H1 (cell line): ENCODE data around the gene ABHD16A. TPM values are rescaled to one million over a fixed set of nuclear protein-coding genes. Genes with fewer than 3 reads are reported as not detected.
A peak's percentile ranks its signal among the peaks of the same experiment; 100 is the strongest.

Experiments
- CTCF ChIA-PET: fragments of 300-600 bp; sonication (Branson Sonifier 250); formaldehyde crosslinking; loops from one replicate; lab custom pipeline; 2021; ENCODE audit not compliant: partially characterized antibody; lab: Charles Lee
- POLR2A ChIA-PET: fragments of 300-600 bp; sonication (Branson Sonifier 250); formaldehyde crosslinking; loops from one replicate; lab custom pipeline; 2021; ENCODE audit warnings: inconsistent platforms; ENCODE audit not compliant: partially characterized antibody; lab: Charles Lee
- DNase-seq, 2 experiments: peaks; one replicate each; pipeline versions ENCODE4 v3.0.0 to v3.0.0-alpha.2; 2010 to 2022; ENCODE audit warnings: low spot score in 2 of 2, low read depth in 1 of 2, mixed read lengths in 1 of 2
- FAIRE-seq: peaks from 2 replicates; lab custom pipeline; 2011; peaks lifted over from hg19 to GRCh38; lab: Jason Lieb, UNC
- H2AFZ ChIP-seq: 2 replicates; pipeline ENCODE4 v1.8.1; 2012; ENCODE audit warnings: low read length, inconsistent platforms
- H2AK5ac ChIP-seq: 2 replicates; pipeline ENCODE4 v1.6.1; 2013; ENCODE audit warnings: low read depth, low read length
- H2BK120ac ChIP-seq: replicated peaks from 2 replicates; pipeline ENCODE3; 2013; ENCODE audit warnings: low read depth, low read length, inconsistent platforms
- H2BK12ac ChIP-seq: 2 replicates; pipeline ENCODE4 v1.6.1; 2013; ENCODE audit warnings: low read depth, low read length
- H2BK15ac ChIP-seq: 2 replicates; pipeline ENCODE4 v1.6.1; 2013; ENCODE audit warnings: low read length
- H2BK20ac ChIP-seq: 2 replicates; pipeline ENCODE4 v1.6.1; 2013; ENCODE audit warnings: low read length
- H2BK5ac ChIP-seq: 2 replicates; pipeline ENCODE4 v1.6.1; 2013; ENCODE audit warnings: low read depth, low read length
- H3K14ac ChIP-seq: 2 replicates; pipeline ENCODE4 v1.6.1; 2013; ENCODE audit warnings: inconsistent platforms; ENCODE audit not compliant: insufficient read length
- H3K18ac ChIP-seq: 2 replicates; pipeline ENCODE4 v1.6.1; 2013; ENCODE audit warnings: low read length; ENCODE audit errors: extremely low read depth
- H3K23ac ChIP-seq: 2 replicates; pipeline ENCODE4 v1.6.1; 2013; ENCODE audit warnings: inconsistent platforms; ENCODE audit not compliant: insufficient read length
- H3K23me2 ChIP-seq: 2 replicates; pipeline ENCODE4 v1.6.1; 2013; ENCODE audit warnings: low read depth, low read length
- H3K27ac ChIP-seq: 2 replicates; pipeline ENCODE4 v1.6.1; 2011; ENCODE audit warnings: low read depth, low read length, inconsistent platforms
- H3K27me3 ChIP-seq, 4 experiments: replicated peaks in 1 of 4; 1 replicate in 1 of 4; 2 replicates in 3 of 4; pipeline versions ENCODE4 v1.6.1 to v1.8.1; 2011 to 2013; ENCODE audit warnings: low read length in 3 of 4, mild to moderate bottlenecking in 3 of 4, inconsistent platforms in 2 of 4, mixed read lengths in 2 of 4, moderate library complexity in 1 of 4; ENCODE audit not compliant: control insufficient read depth in 3 of 4, insufficient read depth in 3 of 4; ENCODE audit errors: extremely low read depth in 1 of 4
- H3K36me3 ChIP-seq, 4 experiments: 2 replicates each; pipeline versions ENCODE4 v1.6.1 to v1.8.1; 2011 to 2013; ENCODE audit warnings: mild to moderate bottlenecking in 4 of 4, low read length in 3 of 4, moderate library complexity in 2 of 4, control low read depth in 1 of 4, inconsistent platforms in 1 of 4; ENCODE audit not compliant: insufficient read depth in 4 of 4, control insufficient read depth in 2 of 4
- H3K4ac ChIP-seq: replicated peaks from 2 replicates; pipeline ENCODE3; 2013; ENCODE audit warnings: low read length, low read depth, mixed read lengths, inconsistent platforms; ENCODE audit not compliant: insufficient read length
- H3K4me1 ChIP-seq, 4 experiments: replicated peaks in 1 of 4; 1 replicate in 1 of 4; 2 replicates in 3 of 4; pipeline versions ENCODE4 v1.6.1 to v1.8.1; 2011 to 2013; ENCODE audit warnings: low read length in 3 of 4, inconsistent platforms in 2 of 4, mixed read lengths in 1 of 4; ENCODE audit not compliant: insufficient read depth in 4 of 4, control insufficient read depth in 3 of 4
- H3K4me2 ChIP-seq, 2 experiments: 2 replicates each; pipeline versions ENCODE4 v1.6.1 to v1.8.1; 2011 to 2013; ENCODE audit warnings: low read depth in 2 of 2, low read length in 2 of 2, control low read depth in 1 of 2, inconsistent platforms in 1 of 2, mild to moderate bottlenecking in 1 of 2; ENCODE audit not compliant: insufficient read depth in 1 of 2
- H3K4me3 ChIP-seq, 4 experiments: fragments of 200-600, 300-600 bp in 1 of 4; sonication (generic), shearing (Covaris generic), sonication (Bioruptor Twin) in 1 of 4; 2 replicates each; pipeline versions ENCODE4 v1.5.1 to v1.8.1; 2011 to 2016; ENCODE audit warnings: low read length in 4 of 4, low read depth in 3 of 4, control low read depth in 2 of 4, inconsistent platforms in 2 of 4, mild to moderate bottlenecking in 2 of 4, mixed read lengths in 1 of 4, moderate library complexity in 1 of 4; ENCODE audit not compliant: insufficient read depth in 2 of 4; ENCODE audit errors: extremely low read depth in 1 of 4
- H3K56ac ChIP-seq: replicated peaks from 2 replicates; pipeline ENCODE3; 2013; ENCODE audit warnings: low read depth, mild to moderate bottlenecking, mixed read lengths, low read length, inconsistent platforms; ENCODE audit not compliant: insufficient read length
- H3K79me1 ChIP-seq: 2 replicates; pipeline ENCODE4 v1.6.1; 2013; ENCODE audit warnings: low read depth, low read length, control low read depth
- H3K79me2 ChIP-seq, 2 experiments: 2 replicates each; pipeline versions ENCODE4 v1.6.1 to v1.8.1; 2012 to 2013; ENCODE audit warnings: low read length in 2 of 2, mild to moderate bottlenecking in 2 of 2, inconsistent platforms in 1 of 2; ENCODE audit not compliant: insufficient read depth in 2 of 2, control insufficient read depth in 1 of 2
- H3K9ac ChIP-seq, 4 experiments: replicated peaks in 1 of 4; 1 replicate in 1 of 4; 2 replicates in 3 of 4; pipeline versions ENCODE4 v1.6.1 to v1.8.1; 2011 to 2013; ENCODE audit warnings: low read depth in 3 of 4, low read length in 3 of 4, control low read depth in 2 of 4, mild to moderate bottlenecking in 2 of 4, moderate library complexity in 2 of 4, inconsistent platforms in 1 of 4; ENCODE audit errors: extremely low read depth in 1 of 4
- H3K9me3 ChIP-seq, 2 experiments: 2 replicates each; pipeline versions ENCODE4 v1.6.1 to v1.8.1; 2012 to 2013; ENCODE audit warnings: mild to moderate bottlenecking in 2 of 2, moderate library complexity in 2 of 2, control low read depth in 1 of 2, inconsistent platforms in 1 of 2, low read depth in 1 of 2, low read length in 1 of 2, mixed read lengths in 1 of 2; ENCODE audit not compliant: insufficient read depth in 2 of 2
- H4K20me1 ChIP-seq, 2 experiments: replicated peaks in 1 of 2; 2 replicates each; pipeline versions ENCODE3 to v1.8.1; 2011 to 2013; ENCODE audit warnings: inconsistent platforms in 2 of 2, low read length in 2 of 2, mild to moderate bottlenecking in 1 of 2; ENCODE audit not compliant: insufficient read depth in 2 of 2, control insufficient read depth in 1 of 2
- H4K5ac ChIP-seq: 2 replicates; pipeline ENCODE4 v1.6.1; 2013; ENCODE audit warnings: low read length, low read depth, mixed read lengths, inconsistent platforms; ENCODE audit not compliant: insufficient read length
- H4K8ac ChIP-seq: 2 replicates; pipeline ENCODE4 v1.8.0; 2013; ENCODE audit warnings: mild to moderate bottlenecking, moderate library complexity, low read length, inconsistent platforms; ENCODE audit not compliant: insufficient read depth; ENCODE audit errors: extremely low read depth
- H4K91ac ChIP-seq: replicated peaks from 2 replicates; pipeline ENCODE3; 2013; ENCODE audit warnings: low read length, mixed read lengths, inconsistent platforms; ENCODE audit not compliant: insufficient read length
- ATF3 ChIP-seq: IDR thresholded peaks from 2 replicates; pipeline ENCODE4 v1.6.1; 2011; ENCODE audit warnings: low read depth, mild to moderate bottlenecking, low read length; ENCODE audit not compliant: insufficient read depth
- E2F6 ChIP-seq: IDR thresholded peaks from 2 replicates; pipeline ENCODE4 v1.6.1; 2012; ENCODE audit warnings: inconsistent platforms
- EGR1 ChIP-seq: IDR thresholded peaks from 2 replicates; pipeline ENCODE4 v1.6.1; 2011; ENCODE audit warnings: low read depth, low read length, borderline replicate concordance
- GTF2F1 ChIP-seq: IDR thresholded peaks from 2 replicates; pipeline ENCODE4 v1.6.1; 2012; ENCODE audit warnings: low read depth, low read length, improper control_type of control experiment, borderline replicate concordance
- POU5F1 ChIP-seq: IDR thresholded peaks from 2 replicates; pipeline ENCODE4 v1.6.1; 2011; ENCODE audit warnings: low read depth, mild to moderate bottlenecking, low read length, moderate library complexity
- SUZ12 ChIP-seq: fragments of 200-600 bp; sonication (generic); IDR thresholded peaks from 2 replicates; pipeline ENCODE4 v1.6.1; 2012; ENCODE audit warnings: mild to moderate bottlenecking, inconsistent platforms, low read length, moderate library complexity, mixed read lengths
- TAF7 ChIP-seq: optimal IDR thresholded peaks from 2 replicates; pipeline ENCODE3; 2011; ENCODE audit warnings: low read depth, mild to moderate bottlenecking, inconsistent platforms, low read length, moderate library complexity, borderline replicate concordance
- YY1 ChIP-seq: IDR thresholded peaks from 2 replicates; pipeline ENCODE4 v1.6.1; 2011; ENCODE audit warnings: low read depth, mild to moderate bottlenecking, low read length
- WGBS, 2 experiments: shearing (Covaris generic) in 1 of 2; methylation state at CpG; one replicate each; pipeline versions ENCODE4 v1.1.6 to v1.1.7; 2013 to 2015; ENCODE audit warnings: low lambda C conversion rate in 2 of 2, mixed read lengths in 2 of 2, inconsistent platforms in 1 of 2, low coverage in 1 of 2, missing lambda C conversion rate in 1 of 2; ENCODE audit not compliant: insufficient replicate concordance in 2 of 2, insufficient coverage in 1 of 2, insufficient read length in 1 of 2; ENCODE audit errors: extremely low coverage in 1 of 2, missing lambda C conversion rate in 1 of 2; 5-methylcytosine and 5-hydroxymethylcytosine counted together
- polyA plus RNA-seq, 7 experiments: library from polyadenylated mRNA; depleted of rRNA in 3 of 7; stranded (reverse) in 5 of 7; unstranded in 2 of 7; fragments of >200 nt in 5 of 7; fragments of 200-250 nt in 2 of 7; gene quantifications; 1 replicate in 5 of 7; 2 replicates in 1 of 7; 4 replicates in 1 of 7; pipeline versions ENCODE4 v1.2.1 to v1.2.3, GENCODE V29; 2011 to 2013; ENCODE audit warnings: missing spikeins in 2 of 7, mixed read lengths in 2 of 7
- total RNA-seq: library from RNA; stranded (reverse); fragmentation: NEBNext Ultra II Directional; extraction: Animal tissue kit (Norgen Biotek cat#: 25700); gene quantifications from 2 replicates; pipeline ENCODE4 v1.2.1, GENCODE V29; 2021

The ABHD16A gene
- total and polyA plus RNA-seq, 2 of the 8 experiments (the other 6 are each of a cell fraction or from before 2014, with no cell fraction given), result 32.9 to 40.2 TPM

- no peaks in the 10 kb centered on the region for H3K27me3 ChIP-seq
- no peak overlapping the region for H2AK5ac ChIP-seq
- ChIA-PET POLR2A (interaction anchor here (0.5 to 4.2 kb wide), 37 partner anchors 9 to 1243 kb away, joined by 3 to 57 read pairs (median 5); partner anchors contain the start of genes ABHD16A, ATP6V1G2, BAG6 and C6orf47), CTCF (interaction anchor here (0.5 to 8.9 kb wide), 31 partner anchors 9 to 231 kb away, joined by 3 to 89 read pairs (median 5); partner anchors contain the start of genes ABHD16A, C6orf47, LSM2 and LY6G5C)
- FAIRE-seq (peak; percentile 52), DNase-seq (peak; percentile 87 to 96)
- peaks cover 11% of the 10 kb centered on the region; the same call in 1 of the 2 replicates for H3K79me1 ChIP-seq
- WGBS, 2 experiments, result 2% methylated on average over 29 of the region's 29 CpGs; no CpG with 5 or more reads in 1 of the 2 experiments
- H3K56ac ChIP-seq, result peak overlapping the region; percentile 87
- peak overlapping the region; percentile 31 to 90 for H3K4me2 ChIP-seq
- H4K91ac ChIP-seq, result peak overlapping the region; percentile 12
- H2BK20ac ChIP-seq, result no peak overlapping the region
- no peak overlapping the region for H3K14ac ChIP-seq
- H3K9me3 ChIP-seq, result no peaks in the 10 kb centered on the region
- H2BK5ac ChIP-seq, result no peak overlapping the region; the same call in none of the 2 replicates
- peak overlapping the region; percentile 56 to 91 (median 83) for H3K4me3 ChIP-seq
- no peak overlapping the region for H3K4ac ChIP-seq
- H4K8ac ChIP-seq, result peak overlapping the region; percentile 86; the same call in 1 of the 2 replicates
- no peak overlapping the region for H2BK120ac ChIP-seq
- H4K20me1 ChIP-seq, result peaks cover 4 to 5% of the 10 kb centered on the region in 2 experiments
- peaks cover 10 to 40% (median 33%) of the 10 kb centered on the region in 4 experiments for H3K36me3 ChIP-seq
- H3K9ac ChIP-seq, result peak overlapping the region; percentile 62 to 75 (median 71)
- H2AFZ ChIP-seq, result peak overlapping the region; percentile 92; the same call in 1 of the 2 replicates
- peaks cover 0 to 9% of the 10 kb centered on the region in 2 experiments; a peak in 2 of 4 replicates for H3K79me2 ChIP-seq
- peak overlapping the region; percentile 92; the same call in 1 of the 2 replicates for H2BK12ac ChIP-seq
- H3K23ac ChIP-seq, result no peak overlapping the region
- peaks cover 2% of the 10 kb centered on the region; the same call in 1 of the 2 replicates for H3K23me2 ChIP-seq
- H2BK15ac ChIP-seq, result peak overlapping the region; percentile 40; the same call in 1 of the 2 replicates
- H3K27ac ChIP-seq, result peak overlapping the region; percentile 49; the same call in 1 of the 2 replicates
- H4K5ac ChIP-seq, result peak overlapping the region; percentile 84
- peaks cover 8 to 19% (median 11%) of the 10 kb centered on the region in 4 experiments for H3K4me1 ChIP-seq
- H3K18ac ChIP-seq, result peak overlapping the region; percentile 52
- TF ChIP-seq EGR1 (no peak), YY1 (0 out of 2 replicates have a peak, but pooled peaks have one; percentile 39), TAF7 (peak; percentile 37), E2F6 (no peak), ATF3 (no peak), POU5F1 (no peak), SUZ12 (no peak), GTF2F1 (no peak)
These were observed 26.4 kb upstream of the ABHD16A start for GRCh38 chr6:31729515-31729978.
